Measurements from ENCODE around the gene SNAPC2. TPM values are rescaled to one million over a fixed set of nuclear protein-coding genes. Genes with fewer than 3 reads are reported as not detected.

SNAPC2 gene
- 17.1 and 18.0 TPM in 2 replicates for total RNA-seq (2014; rRNA removed; shearing (Covaris generic))

- DNase-seq (ENCODE audit: low spot score): peak; percentile 80
Measured at GRCh38 chr19:7919610-7920518, at the start of gene SNAPC2. Gene SNAPC2 (plus strand): TSS chr19:7920338. CDS start chr19:7920367, 29 bp downstream.

DNA sequence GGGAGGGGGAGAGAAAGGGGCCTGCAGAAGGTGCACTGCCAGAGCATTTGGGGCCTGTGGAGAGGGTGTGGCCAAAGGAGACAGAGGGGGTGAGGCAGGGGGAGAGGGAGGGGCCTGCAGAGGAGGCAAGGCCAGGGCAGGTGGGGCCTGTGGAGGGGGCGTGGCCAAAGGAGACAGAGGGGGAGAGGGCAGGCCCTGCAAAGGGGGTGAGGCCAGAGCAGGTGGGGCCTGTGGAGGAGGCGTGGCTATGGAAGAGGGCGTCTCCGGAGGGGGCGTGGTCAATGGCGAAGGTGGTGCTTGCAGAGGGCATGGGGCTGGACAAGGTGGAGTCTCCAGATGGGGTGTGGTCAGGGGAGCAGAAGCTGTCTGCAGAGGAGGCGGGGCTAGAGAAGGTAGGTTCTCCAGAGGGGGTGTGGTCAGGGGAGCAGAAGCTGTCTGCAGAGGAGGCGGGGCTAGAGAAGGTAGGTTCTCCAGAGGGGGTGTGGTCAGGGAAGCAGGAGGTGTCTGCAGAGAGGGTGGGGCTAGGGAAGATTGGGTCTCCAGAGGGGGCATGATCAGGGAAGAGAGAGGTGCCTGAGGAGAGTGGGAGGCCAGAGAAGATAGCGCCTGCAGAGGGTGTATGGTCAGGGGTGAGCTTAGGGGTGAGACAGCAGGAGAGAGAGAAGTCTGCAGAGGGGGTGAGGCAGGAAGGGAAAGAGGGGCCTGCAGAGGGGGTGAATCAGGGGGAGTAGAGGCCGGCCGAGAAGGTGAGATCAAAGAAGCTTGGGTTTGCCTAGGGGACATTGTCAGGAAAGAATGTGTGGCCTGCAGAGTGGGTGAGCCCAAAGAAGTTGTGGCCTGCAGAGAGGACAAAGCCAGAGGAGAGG, 49.3 kb upstream of the SNAPC2 start:
- DNase-seq (ENCODE audit: low spot score): peak; percentile 78

- peak; percentile 90 for DNase-seq (ENCODE audit: low spot score)
Measured at GRCh38 chr19:7871437-7872305, 48.5 kb upstream of the SNAPC2 start.

- no peak for DNase-seq (ENCODE audit: low spot score)
Measured at GRCh38 chr19:7872306-7873204, 47.6 kb upstream of the SNAPC2 start.

DNA sequence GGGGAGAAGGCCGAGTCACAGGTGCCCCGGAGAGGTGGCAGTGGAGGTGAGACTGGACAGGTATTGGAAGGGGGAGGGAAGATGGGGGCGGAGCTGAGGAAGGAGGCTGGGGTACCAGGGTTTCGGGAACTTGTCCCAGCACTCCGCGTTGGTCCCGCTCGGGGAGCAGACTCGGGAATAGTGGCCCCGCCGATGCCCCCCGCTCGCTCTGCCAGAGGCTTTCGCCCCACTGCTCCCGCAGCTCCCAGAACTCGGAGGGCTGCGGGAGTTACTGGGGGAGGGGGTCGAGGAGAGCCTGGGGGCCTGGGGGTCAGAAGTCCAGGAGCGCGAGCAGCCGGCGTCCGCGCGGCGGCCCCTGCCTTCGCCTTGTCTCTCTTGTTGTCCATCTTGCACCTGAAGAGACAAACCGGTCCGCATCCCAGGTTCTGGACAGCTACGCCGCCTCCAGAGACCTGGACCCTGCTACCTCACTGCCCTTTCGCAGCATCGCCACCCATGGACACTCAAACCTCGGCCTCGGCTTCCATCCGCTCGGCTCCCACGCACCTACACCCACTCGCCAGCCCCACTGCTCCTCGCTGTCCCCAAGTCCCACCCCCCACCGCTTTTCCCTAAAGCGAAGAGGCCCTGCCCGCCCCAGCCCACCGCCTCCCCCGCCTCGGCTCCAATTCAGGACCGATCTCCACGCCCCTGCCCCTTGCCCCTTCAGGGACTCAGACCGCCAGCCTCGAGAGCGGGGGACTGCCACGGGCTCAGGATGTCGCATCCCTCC, 46.6 kb upstream of the SNAPC2 start:
- DNase-seq (ENCODE audit: low spot score): no peak

DNA sequence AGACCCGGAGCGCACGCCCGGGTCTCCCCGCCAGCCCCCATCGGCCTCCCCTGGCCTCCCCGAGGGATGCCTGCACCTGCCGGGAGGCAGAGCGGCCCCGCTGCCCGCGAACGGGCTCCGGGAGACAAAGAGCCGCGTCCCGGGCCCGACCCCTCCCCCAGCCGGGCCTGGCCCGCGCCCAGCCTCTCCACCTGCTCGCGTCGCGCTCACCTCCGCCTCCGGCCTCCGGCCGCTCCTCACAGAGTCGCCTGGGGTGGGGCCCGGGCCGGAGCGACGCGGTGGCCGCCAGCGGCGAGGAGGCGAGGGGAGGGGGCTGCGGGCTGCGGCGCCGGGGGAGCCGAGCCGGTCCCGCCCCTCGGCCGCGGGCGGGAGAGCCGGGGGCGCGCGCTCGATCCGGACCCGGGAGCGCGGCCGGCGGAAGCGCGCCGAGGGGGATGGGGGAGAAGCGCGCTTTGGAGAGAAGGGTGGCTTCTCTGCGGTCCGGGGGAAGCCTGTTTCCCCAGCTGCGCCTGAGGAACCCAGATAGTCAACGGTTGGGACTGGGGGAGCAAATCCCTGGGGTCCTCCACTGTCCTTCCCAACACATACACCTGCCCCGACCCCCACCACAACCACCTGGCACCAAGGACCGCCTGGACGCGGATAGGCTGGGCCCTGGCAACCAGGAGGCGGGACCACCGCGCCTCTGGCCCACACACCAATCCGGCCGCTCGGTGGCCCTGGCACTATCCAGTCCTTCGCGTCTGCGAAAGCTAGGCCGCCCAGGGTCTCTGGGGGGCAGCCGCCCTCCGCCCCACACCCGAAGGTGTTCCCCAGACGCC, 45.9 kb upstream of the SNAPC2 start, which contains the start of gene PRR36:
Gene PRR36, minus strand, starts transcription at position 315 of the 821 bp plus-strand sequence. CDS start 701 bp downstream, outside the sequence.
- peak; percentile 62 for DNase-seq (ENCODE audit: low spot score)

DNA sequence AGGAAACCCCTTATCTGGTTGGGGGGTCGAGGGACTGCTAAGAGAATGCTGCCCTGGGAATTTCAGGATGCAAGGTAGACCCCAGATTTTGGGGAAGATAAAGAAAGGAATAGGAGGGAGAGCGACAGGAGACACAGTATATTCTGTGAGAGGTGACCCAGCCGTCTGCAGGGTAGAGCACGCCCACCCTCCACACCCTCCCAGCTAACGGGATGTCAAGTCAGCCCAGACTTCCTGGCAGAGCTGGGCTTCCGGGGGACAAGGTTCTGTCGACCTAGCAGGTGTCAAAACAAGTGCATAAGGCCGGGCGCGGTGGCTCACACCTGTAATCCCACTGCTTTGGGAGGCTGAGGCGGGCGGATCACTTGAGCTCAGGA, 45.3 kb upstream of the SNAPC2 start:
- DNase-seq (ENCODE audit: low spot score): no peak

DNA sequence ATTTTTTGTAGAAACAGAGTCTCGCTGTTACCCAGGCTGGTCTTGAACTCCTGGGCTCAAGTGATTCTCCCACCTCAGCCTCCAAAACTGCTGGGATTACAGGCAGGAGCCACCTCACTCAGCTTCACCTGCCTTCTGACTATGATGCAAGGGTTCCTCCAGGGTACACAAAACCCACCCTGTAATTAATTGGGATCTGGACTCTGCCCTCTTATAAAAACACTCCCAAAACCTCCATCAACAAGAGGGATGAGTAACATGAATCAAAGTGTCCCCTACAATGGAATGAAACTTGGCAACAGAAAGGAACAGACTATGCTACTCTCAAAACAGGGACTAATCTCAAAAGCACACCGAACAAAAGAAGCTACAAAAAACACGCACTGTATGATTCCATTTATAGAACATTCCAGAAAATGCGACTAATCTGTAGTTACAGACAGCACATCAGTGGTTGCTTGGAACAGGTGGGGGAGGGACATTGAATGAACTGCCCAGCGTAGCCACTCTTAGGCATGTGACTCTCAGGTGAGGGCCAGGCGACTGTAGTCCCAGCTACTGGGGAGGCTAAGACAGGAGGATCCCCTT, 42.8 kb upstream of the SNAPC2 start:
- peak; percentile 36 for DNase-seq (ENCODE audit: low spot score)

- DNase-seq (ENCODE audit: low spot score): no peak
Measured at GRCh38 chr19:7879111-7879807, 40.9 kb upstream of the SNAPC2 start.

GRCh38 chr19:7879836-7880235, 40.3 kb upstream of the SNAPC2 start:
- DNase-seq (ENCODE audit: low spot score): no peak

DNA sequence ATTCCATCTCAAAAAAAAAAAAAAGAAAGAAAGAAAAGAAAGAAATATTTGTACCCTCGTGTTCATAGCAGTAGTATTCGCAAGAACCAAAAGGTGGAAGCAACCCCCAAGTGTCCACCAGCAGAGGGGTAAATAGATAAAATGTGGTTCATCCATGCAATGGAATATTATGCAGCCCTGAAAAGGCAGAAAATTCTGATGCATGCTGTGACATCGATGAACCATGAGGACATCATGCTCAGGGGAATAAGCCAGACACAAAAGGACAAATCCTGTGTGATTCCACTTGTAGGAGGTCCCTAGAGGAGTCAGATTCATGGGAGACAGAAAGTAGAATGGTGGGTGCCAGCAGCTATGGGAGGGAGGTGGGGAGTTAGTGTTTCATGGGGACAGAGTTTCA, 38.2 kb upstream of the SNAPC2 start:
- no peak for DNase-seq (ENCODE audit: low spot score)

- DNase-seq (ENCODE audit: low spot score): no peak
Measured at GRCh38 chr19:7883105-7883504, 37.0 kb upstream of the SNAPC2 start.

DNA sequence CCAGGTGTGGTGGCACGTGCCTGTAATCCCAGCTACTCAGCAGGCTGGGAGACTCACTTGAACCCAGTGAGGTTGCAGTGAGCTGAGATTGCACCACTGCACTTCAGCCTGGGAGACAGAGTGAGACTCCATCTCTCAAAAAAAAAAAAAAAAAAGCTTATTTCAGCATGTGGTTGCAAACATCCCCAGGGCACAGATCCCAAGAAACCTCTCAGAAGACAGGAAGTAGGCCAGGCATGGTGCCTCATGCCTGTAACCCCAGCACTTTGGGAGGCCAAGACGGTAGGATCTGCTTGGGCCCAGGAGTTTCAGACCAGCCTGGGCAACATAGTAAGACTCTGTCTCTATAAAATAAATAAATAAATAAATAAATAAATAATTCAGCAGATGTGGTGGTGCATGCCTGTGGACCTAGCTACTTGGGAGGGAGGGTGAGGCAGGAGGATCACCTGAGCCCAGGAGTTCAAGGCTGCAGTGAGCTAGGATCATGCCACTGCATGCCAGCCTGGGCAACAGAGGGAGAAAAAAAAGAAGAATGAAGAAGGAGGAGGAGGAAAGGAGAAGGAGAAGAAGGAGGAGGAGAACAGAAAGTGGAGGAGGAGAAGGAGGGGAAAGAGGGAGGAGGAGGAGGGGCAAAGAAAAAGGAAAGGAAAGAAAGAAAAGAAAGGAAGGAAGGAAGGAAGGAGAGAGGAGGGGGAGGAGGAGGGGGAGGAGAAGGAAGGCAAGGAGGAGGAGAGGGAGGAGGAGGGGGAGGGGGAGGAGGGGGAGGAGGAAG, 36.2 kb upstream of the SNAPC2 start:
- DNase-seq (ENCODE audit: low spot score): no peak

DNA sequence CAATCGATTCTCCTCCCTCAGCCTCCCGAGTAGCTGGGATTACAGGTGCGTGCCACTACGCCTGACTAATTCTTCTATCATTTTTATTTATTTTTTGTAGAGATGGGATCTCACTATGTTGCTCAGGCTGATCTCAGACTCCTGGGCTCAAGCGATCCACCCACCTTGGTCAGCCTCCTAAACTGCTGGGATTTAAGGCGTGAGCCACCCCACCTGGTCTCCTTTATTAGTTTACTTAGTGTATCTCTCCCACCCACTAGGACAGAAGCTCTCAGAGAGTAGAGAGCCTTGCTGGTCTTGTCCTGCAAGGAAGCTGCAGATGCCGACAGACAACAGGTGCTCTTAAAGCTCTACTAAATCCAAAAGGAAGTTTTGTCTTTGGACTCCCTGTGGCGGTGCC, 34.3 kb upstream of the SNAPC2 start:
- DNase-seq (ENCODE audit: low spot score): peak; percentile 11

DNA sequence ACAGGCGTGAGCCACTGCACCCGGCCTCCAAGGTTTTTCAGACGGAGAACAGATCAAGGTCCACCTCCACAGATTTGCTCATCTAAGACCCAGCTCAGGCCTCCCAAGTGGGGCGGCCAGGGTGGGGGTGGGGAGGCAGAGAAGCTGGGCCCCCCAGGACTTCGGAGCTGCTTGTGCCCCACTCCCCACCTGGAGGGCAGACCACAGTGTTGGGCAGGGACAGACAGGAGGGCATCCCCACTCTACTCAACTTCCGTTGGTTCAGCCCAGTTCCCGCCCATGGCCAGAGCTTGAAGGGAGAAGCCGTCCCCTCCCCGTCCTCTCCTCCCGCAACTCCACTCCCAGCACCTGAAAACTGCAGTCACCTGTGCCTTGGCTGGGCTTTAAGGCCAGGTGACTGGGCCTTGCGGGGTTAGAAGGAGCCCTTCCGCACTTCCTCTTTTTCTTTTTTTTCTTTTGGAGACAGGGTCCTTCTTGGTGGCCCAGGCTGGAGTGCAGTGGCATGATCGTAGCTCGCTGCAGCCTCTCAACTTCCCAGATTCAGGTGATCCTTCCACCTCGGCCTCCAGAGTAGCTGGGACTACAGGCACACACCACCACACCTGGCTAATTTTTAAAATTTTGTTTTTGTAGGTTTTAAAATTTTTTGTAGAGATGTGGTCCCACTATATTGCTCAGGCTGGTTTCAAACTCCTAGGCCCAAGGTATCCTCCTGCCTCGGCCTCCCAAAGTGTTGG, 32.6 kb upstream of the SNAPC2 start:
- DNase-seq (ENCODE audit: low spot score): no peak
